ENCODE measurements around the gene RNF183. TPM values are rescaled to one million over a fixed set of nuclear protein-coding genes. Genes with fewer than 3 reads are reported as not detected.
"Not testable (repeated sequence)": the region's sequence is repeated elsewhere in the genome, so short reads cannot be mapped to it uniquely, and the experiment has no call there.

RNF183 gene
- total RNA-seq, 1 donor from 2014 or later, result not detected

- DNase-seq, result no peak
Measured at GRCh38 chr9:113274474-113275156, 28.6 kb downstream of the RNF183 start.

- no peak for DNase-seq
Measured at GRCh38 chr9:113269871-113270270, 33.3 kb downstream of the RNF183 start.

GRCh38 chr9:113269355-113269754 lies 33.8 kb downstream of the RNF183 start:
- DNase-seq, result no peak

- no peak for DNase-seq
Measured at GRCh38 chr9:113267911-113268566, 35.1 kb downstream of the RNF183 start.

GRCh38 chr9:113266174-113266573 lies 37.0 kb downstream of the RNF183 start:
- DNase-seq, result no peak

- DNase-seq, result no peak
Measured at GRCh38 chr9:113261917-113262671, 41.1 kb downstream of the RNF183 start.

GRCh38 chr9:113258282-113258681 lies 44.9 kb downstream of the RNF183 start:
- DNase-seq, result no peak

- DNase-seq, result no peak
Measured at GRCh38 chr9:113257863-113258262, 45.3 kb downstream of the RNF183 start.

GRCh38 chr9:113255438-113255837 lies 47.7 kb downstream of the RNF183 start:
- no peak for DNase-seq

- DNase-seq, result no peak
Measured at GRCh38 chr9:113254991-113255390, 48.2 kb downstream of the RNF183 start.

GRCh38 chr9:113250807-113251206 lies 52.4 kb downstream of the RNF183 start:
- DNase-seq, result no peak

GRCh38 chr9:113249661-113250060 lies 53.5 kb downstream of the RNF183 start:
- not testable (repeated sequence) for DNase-seq

- DNase-seq, result no peak
Measured at GRCh38 chr9:113247640-113248039, 55.5 kb downstream of the RNF183 start.

Other genes starting within 250 kb of the RNF183 start
- 27.8 TPM for gene ZFP37, start 246.7 kb downstream of the RNF183 start, total RNA-seq
- gene SLC31A2, start 152.4 kb downstream of the RNF183 start, total RNA-seq, result 10.5 TPM
- gene FKBP15, start 82.1 kb downstream of the RNF183 start, total RNA-seq, result 22.3 TPM
- gene SLC31A1, start 81.8 kb downstream of the RNF183 start, total RNA-seq, result 7.6 TPM
- 17.0 TPM for gene CDC26, start 27.8 kb downstream of the RNF183 start, total RNA-seq
- gene PRPF4, start 27.7 kb downstream of the RNF183 start, total RNA-seq, result 23.7 TPM
- gene WDR31, start 36.9 kb upstream of the RNF183 start, total RNA-seq, result 1.7 TPM
- gene BSPRY, start 46.2 kb upstream of the RNF183 start, total RNA-seq, result not detected
- 5.6 TPM for gene HDHD3, start 73.6 kb upstream of the RNF183 start, total RNA-seq
- 12.0 TPM for gene ALAD, start 97.9 kb upstream of the RNF183 start, total RNA-seq
- 34.2 TPM for gene POLE3, start 107.3 kb upstream of the RNF183 start, total RNA-seq
- 0.62 TPM for gene C9orf43, start 107.4 kb upstream of the RNF183 start, total RNA-seq
- gene RGS3, start 160.4 kb upstream of the RNF183 start, total RNA-seq, result 12.8 TPM

All from occipital lobe (tissue), 2 donors.